GM12872 (cell line): ENCODE measurements around the gene LAMTOR2.

Experiments
- CTCF ChIP-seq: IDR thresholded peaks from 3 replicates; pipeline ENCODE4 v1.5.1; 2011; ENCODE audit warnings: low read depth, mild to moderate bottlenecking, low read length, moderate library complexity; ENCODE audit not compliant: insufficient read depth

LAMTOR2 gene

GRCh38 chr1:156097499-156098178, 43.1 kb downstream of the LAMTOR2 start:
- no peak for TF ChIP-seq CTCF

DNA sequence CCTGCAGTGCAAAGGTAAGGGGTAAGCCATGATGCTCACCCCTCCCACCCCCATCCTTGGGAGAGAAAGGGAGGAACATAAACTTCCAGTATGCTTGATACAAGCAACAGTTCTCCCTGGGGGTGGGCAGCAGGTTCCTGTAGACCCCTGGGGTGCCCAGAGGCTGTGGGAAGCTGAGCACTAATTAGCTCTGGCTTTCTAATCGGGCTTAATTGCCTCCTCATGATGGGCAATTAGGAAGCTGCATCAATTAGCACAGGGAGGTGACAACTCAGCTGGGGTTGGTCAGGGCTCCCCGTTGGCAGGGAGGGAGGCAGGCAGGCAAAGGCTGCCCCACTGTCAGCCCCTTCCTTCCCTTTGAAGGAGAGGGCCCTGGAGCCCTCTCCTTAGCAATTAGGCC, 44.2 kb downstream of the LAMTOR2 start:
- TF ChIP-seq CTCF: no peak

DNA sequence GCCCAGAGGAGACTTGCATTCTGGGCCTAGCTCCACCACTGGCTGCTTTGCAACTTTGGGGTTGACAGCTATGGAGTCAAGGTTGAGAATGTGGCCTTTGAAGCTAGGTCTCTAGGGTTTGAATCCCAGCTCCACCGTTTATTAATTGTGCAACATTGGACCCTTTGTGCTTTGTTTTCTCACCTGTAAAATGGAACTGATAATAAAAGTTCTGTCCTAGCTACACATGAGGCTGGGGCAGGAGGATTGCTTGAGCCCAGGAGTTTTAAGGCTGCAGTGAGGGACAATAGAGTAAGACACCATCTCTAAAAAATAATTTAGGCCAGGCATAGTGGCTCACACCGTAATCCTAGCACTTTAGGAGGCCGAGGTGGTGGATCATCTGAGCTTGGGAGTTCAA, 44.7 kb downstream of the LAMTOR2 start:
- TF ChIP-seq CTCF: no peak

GRCh38 chr1:156100205-156100995, 45.8 kb downstream of the LAMTOR2 start:
- TF ChIP-seq CTCF: no peak

DNA sequence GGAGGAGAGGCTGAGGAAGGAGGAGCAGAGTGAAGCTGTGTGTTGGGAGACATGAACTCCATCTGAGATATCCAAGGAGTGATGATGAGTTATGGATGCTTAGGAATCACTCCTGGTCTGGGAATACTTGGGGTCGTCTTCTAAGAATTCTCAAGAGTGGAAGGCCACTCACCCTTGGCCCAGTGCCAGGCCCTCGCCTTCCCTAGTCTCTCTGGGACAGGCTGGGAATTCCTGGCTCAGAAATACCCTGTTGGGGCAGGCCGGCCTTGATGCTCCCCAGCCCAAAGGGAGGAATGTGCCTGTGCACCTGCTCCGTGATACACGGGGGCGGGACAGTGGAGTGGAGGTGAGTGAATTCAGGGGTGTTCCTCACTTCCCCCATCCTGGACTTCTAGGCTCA, 47.3 kb downstream of the LAMTOR2 start:
- TF ChIP-seq CTCF: no peak

DNA sequence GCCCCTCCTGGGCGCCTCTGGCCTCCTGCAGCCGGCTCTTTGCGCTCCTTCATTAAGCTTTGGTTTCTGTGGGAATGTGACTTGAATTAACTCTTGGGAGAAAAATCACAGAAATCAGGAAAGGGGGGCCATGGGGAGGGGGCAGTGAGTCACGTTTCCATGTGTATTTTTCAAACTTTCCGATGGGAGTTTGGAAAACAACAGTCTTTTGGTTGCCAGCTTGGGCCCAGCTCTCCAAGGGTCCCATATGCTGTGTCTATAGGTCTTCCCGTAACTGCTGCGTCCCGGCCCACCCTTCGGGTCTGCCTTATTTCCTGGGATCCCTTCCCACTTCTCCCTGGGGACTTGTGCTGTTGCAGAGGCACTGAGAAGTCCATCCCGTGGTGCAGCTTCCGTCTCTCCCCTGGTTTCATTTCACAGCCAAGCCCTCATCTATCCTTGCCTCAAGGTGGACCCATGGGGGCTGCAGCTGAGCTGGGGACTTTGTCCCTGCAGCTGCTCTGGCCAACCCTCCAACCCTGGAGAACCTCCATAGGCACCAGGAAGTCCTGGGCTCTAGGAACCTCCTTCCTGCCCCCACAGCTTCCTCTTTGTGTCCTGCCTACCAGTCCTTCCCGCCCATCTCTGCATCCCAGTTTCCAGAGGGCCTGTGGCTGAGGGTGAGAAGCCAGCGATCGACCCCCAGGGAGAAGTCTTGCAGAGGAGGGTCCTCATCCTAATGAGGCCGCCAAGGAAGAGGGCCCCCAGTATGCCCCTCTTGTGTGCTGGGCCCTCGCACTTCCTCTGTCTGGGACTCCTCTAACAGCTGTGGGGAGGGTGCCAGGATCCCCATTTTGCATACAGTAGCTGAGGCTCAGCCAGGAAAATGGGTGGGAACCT, 48.3 kb downstream of the LAMTOR2 start:
- no peak for TF ChIP-seq CTCF

DNA sequence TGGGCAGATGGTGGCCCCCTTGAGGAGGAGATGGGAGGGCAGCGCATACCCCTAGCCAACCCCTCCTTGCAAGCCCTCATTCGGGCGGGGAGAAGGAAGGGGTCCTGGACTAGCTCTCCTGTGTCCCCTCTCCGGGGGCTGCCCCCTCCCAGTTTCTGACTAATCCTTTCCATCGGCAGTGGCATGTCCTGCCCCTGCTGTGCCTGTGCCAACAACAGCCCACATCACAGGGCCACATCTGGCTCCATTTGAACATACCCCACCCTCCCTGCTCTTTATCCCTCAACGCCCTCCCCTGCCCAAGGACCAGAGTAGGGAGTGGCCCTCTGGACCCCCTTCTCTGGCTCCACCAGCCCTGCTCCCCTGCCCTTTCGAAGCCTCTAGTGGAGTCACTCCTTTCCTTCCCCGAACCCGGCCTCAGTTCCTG, 49.0 kb downstream of the LAMTOR2 start:
- no peak for TF ChIP-seq CTCF
